Islet of Langerhans (tissue), 1 donor: ENCODE data around the gene ZC3H18.

ENCODE experiments used
- FAIRE-seq: peaks from one replicate; lab custom pipeline; 2011; peaks lifted over from hg19 to GRCh38; lab: Jason Lieb, UNC

Gene ZC3H18

GRCh38 chr16:88533381-88533917, 36.8 kb upstream of the ZC3H18 start:
- FAIRE-seq, result no peak

- FAIRE-seq, result no peak
Measured at GRCh38 chr16:88533932-88534637, 36.1 kb upstream of the ZC3H18 start.

GRCh38 chr16:88534638-88535190, 35.5 kb upstream of the ZC3H18 start:
- FAIRE-seq, result no peak

- no peak for FAIRE-seq
Measured at GRCh38 chr16:88535191-88535856, 34.9 kb upstream of the ZC3H18 start.

- FAIRE-seq, result no peak
Measured at GRCh38 chr16:88535857-88536222, 34.4 kb upstream of the ZC3H18 start.

- no peak for FAIRE-seq
Measured at GRCh38 chr16:88536510-88536909, 33.7 kb upstream of the ZC3H18 start.

GRCh38 chr16:88536971-88537751, 33.0 kb upstream of the ZC3H18 start:
- no peak for FAIRE-seq

- FAIRE-seq, result no peak
Measured at GRCh38 chr16:88537859-88538258, 32.3 kb upstream of the ZC3H18 start.

- no peak for FAIRE-seq
Measured at GRCh38 chr16:88538366-88539060, 31.7 kb upstream of the ZC3H18 start.

- no peak for FAIRE-seq
Measured at GRCh38 chr16:88539261-88539651, 30.9 kb upstream of the ZC3H18 start.

- no peak for FAIRE-seq
Measured at GRCh38 chr16:88539652-88540345, 30.4 kb upstream of the ZC3H18 start.

- FAIRE-seq, result no peak
Measured at GRCh38 chr16:88540346-88540977, 29.7 kb upstream of the ZC3H18 start.

GRCh38 chr16:88541831-88542616, 28.2 kb upstream of the ZC3H18 start:
- no peak for FAIRE-seq

GRCh38 chr16:88543230-88543813, 26.9 kb upstream of the ZC3H18 start:
- FAIRE-seq, result no peak

GRCh38 chr16:88545781-88546180, 24.4 kb upstream of the ZC3H18 start:
- FAIRE-seq, result no peak

- FAIRE-seq, result no peak
Measured at GRCh38 chr16:88548131-88548874, 21.9 kb upstream of the ZC3H18 start.

- no peak for FAIRE-seq
Measured at GRCh38 chr16:88548985-88549384, 21.2 kb upstream of the ZC3H18 start.

GRCh38 chr16:88549671-88550245, 20.4 kb upstream of the ZC3H18 start:
- no peak for FAIRE-seq

- no peak for FAIRE-seq
Measured at GRCh38 chr16:88550246-88550661, 19.9 kb upstream of the ZC3H18 start.
